NB4 (cell line): ENCODE data around the gene HDAC4.

Source experiments
- CTCF ChIP-seq: IDR thresholded peaks from one replicate; pipeline ENCODE4 v1.5.1; 2012; ENCODE audit warnings: low read depth, low read length
- MAX ChIP-seq: IDR thresholded peaks from 2 replicates; pipeline ENCODE4 v1.6.1; 2011; ENCODE audit warnings: low read depth, low read length
- MYC ChIP-seq: IDR thresholded peaks from 2 replicates; pipeline ENCODE4 v1.6.1; 2011; ENCODE audit warnings: low read depth, low read length
- POLR2A ChIP-seq: IDR thresholded peaks from 2 replicates; pipeline ENCODE4 v1.6.1; 2011; ENCODE audit warnings: mild to moderate bottlenecking; ENCODE audit not compliant: insufficient read length; ENCODE audit errors: extremely low read depth

- TF ChIP-seq CTCF (no peak), MAX (no peak), POLR2A (no peak), MYC (no peak)
Measured at GRCh38 chr2:239058766-239059165, 342.1 kb downstream of the HDAC4 start.
